B cell (primary cell): Measurements from ENCODE around the gene PAQR4.

ENCODE experiments used
- CTCF ChIP-seq: fragments of 200-600 bp; IDR thresholded peaks from one replicate; pipeline ENCODE4 v1.8.0; 2022; ENCODE audit warnings: antibody characterized with exemption, mild to moderate bottlenecking
- EZH2 ChIP-seq: IDR thresholded peaks from 2 replicates; pipeline ENCODE4 v1.6.1; 2012; ENCODE audit warnings: borderline replicate concordance, low read depth, mild to moderate bottlenecking, moderate library complexity, low read length; ENCODE audit not compliant: insufficient read depth, poor library complexity, severe bottlenecking

- TF ChIP-seq CTCF (no peak), EZH2 (no peak)
These were observed 43.1 kb downstream of the PAQR4 start for GRCh38 chr16:3012246-3012645.
